ENCODE data around the gene HBEGF. TPM values are rescaled to one million over a fixed set of nuclear protein-coding genes. Genes with fewer than 3 reads are reported as not detected.

Gene HBEGF, protein sequence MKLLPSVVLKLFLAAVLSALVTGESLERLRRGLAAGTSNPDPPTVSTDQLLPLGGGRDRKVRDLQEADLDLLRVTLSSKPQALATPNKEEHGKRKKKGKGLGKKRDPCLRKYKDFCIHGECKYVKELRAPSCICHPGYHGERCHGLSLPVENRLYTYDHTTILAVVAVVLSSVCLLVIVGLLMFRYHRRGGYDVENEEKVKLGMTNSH
- total RNA-seq: under 1 TPM; 0.30 to 0.44 TPM
- polyA plus RNA-seq: under 1 TPM in 1 of 3 donors, not detected in 2; 0.06 TPM
- 0.09 to 5.8 (median 2.6) reads per million in 6 experiments for total RNA-seq

DNA sequence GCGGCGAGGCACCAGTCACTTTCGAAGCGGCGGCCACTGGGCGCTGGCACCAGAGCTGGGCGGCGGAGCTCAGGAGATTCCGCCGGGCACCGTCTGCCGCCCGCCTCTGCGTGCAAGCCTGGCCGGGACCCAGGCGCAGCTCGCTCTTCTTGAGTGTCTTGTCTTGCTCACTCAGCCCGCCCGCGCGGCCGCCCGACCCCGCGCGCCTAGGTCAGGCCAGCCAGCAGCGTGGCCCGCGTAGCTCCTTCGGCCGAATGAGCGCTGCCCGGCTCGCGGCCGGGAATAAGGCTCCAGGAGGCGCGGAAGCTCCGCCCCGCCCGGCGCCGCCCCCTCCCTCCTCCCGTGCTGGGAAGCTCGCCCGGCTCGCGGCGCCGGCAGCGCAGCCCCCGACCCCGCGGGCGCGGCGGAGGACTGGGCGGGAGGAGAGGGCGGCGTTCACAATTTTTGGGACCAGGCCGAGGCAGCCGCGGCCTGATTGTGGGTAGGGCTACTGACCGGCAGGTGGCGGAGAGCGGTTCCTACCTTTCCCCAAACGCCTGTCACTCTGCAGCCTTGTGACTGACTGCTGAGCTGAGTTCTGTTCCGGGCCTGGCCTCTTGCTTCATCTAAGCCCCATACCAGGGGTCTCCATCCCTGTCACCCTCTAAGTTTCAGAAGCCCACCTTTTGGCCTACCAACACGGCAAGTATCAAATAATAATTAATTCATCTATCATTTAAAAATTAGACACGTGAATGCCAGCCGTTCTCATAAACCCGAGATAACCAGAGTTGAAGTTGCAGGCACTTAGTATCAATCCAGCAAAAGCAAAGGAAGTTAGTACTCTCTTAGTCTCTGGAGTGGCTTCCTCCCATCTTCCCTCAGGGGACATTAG lies at the start of gene HBEGF:
TSS of gene HBEGF (minus strand) at position 256 of the 874 bp plus-strand sequence. CDS start 275 bp downstream, outside the sequence.
- Mint-ChIP-seq H3K4me3 (peak within 1 kb of the TSS; percentile 65 to 87 (median 84)), H3K9me3 (no peaks in the 10 kb centered on the region), H3K27me3 (peaks cover 3 to 37% (median 8%) of the 10 kb centered on the region in 5 donors), H3K27ac (peak within 1 kb of the TSS in 6 of 10 donors; percentile 7 to 75 (median 52)), H3K4me1 (peaks cover 17 to 54% (median 45%) of the 10 kb centered on the region in 4 donors), H3K36me3 (no peaks in the 10 kb centered on the region)
- DNase-seq (peak; percentile 13 to 66 (median 40)), ATAC-seq (peak; percentile 69 to 82)
- POLR2A ChIA-PET: interaction anchor here (1.2 to 1.8 kb wide), 2 partner anchors 44 to 132 kb away, joined by 3 to 8 read pairs; partner anchors contain the start of gene PFDN1

DNA sequence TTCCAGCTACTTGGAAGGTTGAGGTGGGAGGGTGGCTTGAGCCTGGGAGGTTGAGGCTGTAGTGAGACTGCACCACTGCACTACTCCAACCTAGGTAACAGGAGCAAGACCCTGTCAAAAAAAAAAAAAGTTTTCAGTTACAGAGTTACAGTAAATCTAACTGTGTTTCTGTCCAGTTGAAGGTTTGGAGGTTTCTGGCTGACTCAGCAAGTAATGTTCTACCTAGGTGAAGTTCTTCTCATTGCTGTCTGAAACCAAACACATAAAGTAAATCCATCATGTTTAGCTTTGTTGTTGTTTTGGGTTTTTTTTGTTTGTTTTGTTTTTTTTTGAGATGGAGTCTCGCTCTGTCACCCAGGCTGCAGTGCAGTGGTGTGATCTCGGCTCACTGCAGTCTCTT lies 47.3 kb upstream of the HBEGF start:
- no peaks in the 10 kb centered on the region for H3K4me1 Mint-ChIP-seq
- ATAC-seq: no peak
- H3K27ac Mint-ChIP-seq: no peak overlapping the region
- no peak overlapping the region for H3K4me3 Mint-ChIP-seq
- H3K36me3 Mint-ChIP-seq: peaks cover 0 to 4% (median 3%) of the 10 kb centered on the region in 3 donors
- DNase-seq: no peak
- no peaks in the 10 kb centered on the region for H3K27me3 Mint-ChIP-seq
- H3K9me3 Mint-ChIP-seq: no peaks in the 10 kb centered on the region
- POLR2A ChIA-PET: no interaction called here

DNA sequence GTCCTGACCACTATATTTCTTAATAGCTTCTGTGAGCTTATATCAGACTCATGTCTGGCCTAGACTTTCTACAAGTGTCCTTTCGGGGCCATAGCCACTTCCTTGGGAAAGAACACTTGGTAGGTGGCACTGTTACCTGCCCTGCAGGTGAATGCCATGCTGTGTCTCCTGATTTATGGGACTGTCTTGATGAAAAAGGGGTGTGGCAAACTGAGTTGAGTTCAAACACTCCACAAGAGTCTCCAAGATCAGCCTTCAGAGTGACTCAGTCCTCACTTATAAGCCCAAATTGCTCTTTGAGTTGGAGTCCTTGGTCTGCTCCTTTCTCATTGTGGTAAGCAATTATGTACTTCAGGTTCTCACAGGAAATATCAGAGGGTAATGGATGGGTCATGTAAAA lies 45.3 kb upstream of the HBEGF start:
- Mint-ChIP-seq H3K27me3 (no peaks in the 10 kb centered on the region), H3K4me3 (no peak overlapping the region), H3K4me1 (no peaks in the 10 kb centered on the region), H3K36me3 (peaks cover 0 to 4% (median 3%) of the 10 kb centered on the region in 3 donors), H3K27ac (no peak overlapping the region), H3K9me3 (no peaks in the 10 kb centered on the region)
- DNase-seq (no peak), ATAC-seq (no peak)
- POLR2A ChIA-PET: interaction anchor here (1.4 kb wide), 1 partner anchor 10 kb away, joined by 3 read pairs; the partner anchor contains the start of gene ANKHD1

DNA sequence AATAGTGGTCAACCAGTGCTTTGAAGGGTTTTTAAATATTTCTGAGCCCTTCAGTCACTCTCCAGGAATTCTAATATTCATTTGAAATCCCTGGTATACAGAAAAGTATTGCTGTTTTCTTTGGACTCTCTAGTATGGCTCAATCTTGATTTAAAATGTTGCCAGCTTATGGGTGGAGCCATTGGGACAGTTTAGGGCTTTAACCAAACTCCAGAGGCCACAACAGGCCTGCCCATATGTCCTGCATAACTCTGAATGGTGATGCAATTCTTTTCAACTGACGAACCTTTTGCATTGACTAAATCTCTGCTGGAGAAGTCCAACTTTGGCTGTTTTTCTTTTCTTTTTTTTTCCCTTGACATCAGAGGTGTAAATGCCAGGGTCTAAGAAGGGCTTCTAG lies 44.9 kb upstream of the HBEGF start:
- POLR2A ChIA-PET: interaction anchor here (1.4 kb wide), 1 partner anchor 10 kb away, joined by 3 read pairs; the partner anchor contains the start of gene ANKHD1
- H3K9me3 Mint-ChIP-seq: no peaks in the 10 kb centered on the region
- DNase-seq (no peak), ATAC-seq (no peak)
- H3K27ac Mint-ChIP-seq: no peak overlapping the region
- no peaks in the 10 kb centered on the region for H3K27me3 Mint-ChIP-seq
- H3K4me1 Mint-ChIP-seq: no peaks in the 10 kb centered on the region
- peaks cover 0 to 4% (median 3%) of the 10 kb centered on the region in 3 donors for H3K36me3 Mint-ChIP-seq
- no peak overlapping the region for H3K4me3 Mint-ChIP-seq

DNA sequence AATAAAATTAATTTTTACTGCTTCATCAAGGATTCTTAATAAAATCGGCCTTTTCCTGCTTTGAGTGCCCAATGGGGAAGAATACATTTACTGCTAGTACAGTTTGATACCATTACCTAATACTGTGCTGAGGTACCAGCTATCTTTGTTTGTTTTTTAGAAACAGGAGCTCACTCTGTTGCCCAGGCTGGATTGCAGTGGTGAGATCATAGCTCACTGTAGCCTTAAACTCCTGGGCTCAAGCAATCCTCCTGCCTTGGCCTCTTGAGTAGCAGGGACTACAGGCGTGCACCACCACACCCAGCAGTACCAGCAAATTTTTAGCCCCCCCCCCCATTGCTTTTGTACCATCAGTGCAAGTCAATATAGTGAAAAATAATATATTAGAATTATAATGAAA lies 41.6 kb upstream of the HBEGF start:
- Mint-ChIP-seq H3K9me3 (no peaks in the 10 kb centered on the region), H3K36me3 (peaks cover 0 to 14% (median 3%) of the 10 kb centered on the region in 3 donors), H3K27ac (no peak overlapping the region), H3K4me3 (no peak overlapping the region), H3K4me1 (peaks cover 3 to 6% (median 4%) of the 10 kb centered on the region in 4 donors), H3K27me3 (peaks cover 0 to 3% (median 0%) of the 10 kb centered on the region in 5 donors)
- no peak for DNase-seq
- ATAC-seq: no peak
- POLR2A ChIA-PET: interaction anchor here (0.7 kb wide), 1 partner anchor 14 kb away, joined by 3 read pairs; the partner anchor contains the start of gene ANKHD1

DNA sequence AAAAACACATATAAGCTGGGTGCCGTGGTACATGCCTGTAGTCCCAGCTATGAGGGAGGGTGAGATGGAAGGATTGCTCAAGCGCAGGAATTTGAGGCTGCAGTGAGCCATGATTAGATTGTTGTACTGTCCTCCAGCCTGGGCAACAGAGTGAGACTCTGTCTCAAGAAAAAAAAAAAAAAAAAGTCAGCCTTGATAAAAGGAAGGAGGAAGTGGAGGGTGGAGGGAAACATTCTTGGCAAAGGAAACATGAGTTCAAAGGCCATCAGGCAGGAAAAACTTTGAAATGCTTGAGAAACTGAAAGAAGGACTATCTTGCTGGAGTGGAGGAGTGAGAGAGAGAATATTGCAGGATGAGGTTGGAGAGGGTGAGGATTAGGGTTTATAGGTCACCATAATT lies 36.9 kb upstream of the HBEGF start:
- ATAC-seq (no peak), DNase-seq (no peak)
- peaks cover 0 to 3% (median 0%) of the 10 kb centered on the region in 5 donors for H3K27me3 Mint-ChIP-seq
- H3K4me3 Mint-ChIP-seq: no peak overlapping the region
- H3K4me1 Mint-ChIP-seq: peaks cover 3 to 6% (median 4%) of the 10 kb centered on the region in 4 donors
- POLR2A ChIA-PET: no interaction called here
- H3K27ac Mint-ChIP-seq: peak overlapping the region in 2 of 10 donors; percentile 0 to 1
- H3K9me3 Mint-ChIP-seq: no peaks in the 10 kb centered on the region
- H3K36me3 Mint-ChIP-seq: peaks cover 0 to 9% (median 0%) of the 10 kb centered on the region in 3 donors

DNA sequence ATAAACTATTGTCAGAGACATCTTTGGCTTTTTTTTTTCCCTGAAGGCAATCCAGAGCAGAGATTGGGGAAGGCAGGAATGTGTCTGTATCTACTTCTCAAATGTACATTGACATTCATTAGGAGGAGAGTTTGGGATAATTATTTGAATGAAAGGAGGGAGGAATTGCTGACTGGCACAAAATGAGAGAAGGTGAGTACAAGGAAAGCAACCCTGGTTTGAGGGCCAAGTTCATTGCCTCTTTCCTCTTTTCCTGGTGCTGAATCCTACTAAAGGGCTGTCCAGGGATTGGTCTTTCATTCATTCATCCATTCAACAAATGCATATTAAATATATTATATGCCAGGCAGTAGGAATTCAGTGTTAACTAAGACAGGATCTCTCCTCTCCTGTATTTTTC lies 36.5 kb upstream of the HBEGF start:
- Mint-ChIP-seq H3K27ac (no peak overlapping the region), H3K4me3 (no peak overlapping the region), H3K27me3 (peaks cover 0 to 3% (median 0%) of the 10 kb centered on the region in 5 donors), H3K36me3 (peaks cover 0 to 9% (median 0%) of the 10 kb centered on the region in 3 donors), H3K9me3 (no peaks in the 10 kb centered on the region), H3K4me1 (peaks cover 3 to 6% (median 4%) of the 10 kb centered on the region in 4 donors)
- ATAC-seq: no peak
- no peak for DNase-seq
- POLR2A ChIA-PET: no interaction called here

DNA sequence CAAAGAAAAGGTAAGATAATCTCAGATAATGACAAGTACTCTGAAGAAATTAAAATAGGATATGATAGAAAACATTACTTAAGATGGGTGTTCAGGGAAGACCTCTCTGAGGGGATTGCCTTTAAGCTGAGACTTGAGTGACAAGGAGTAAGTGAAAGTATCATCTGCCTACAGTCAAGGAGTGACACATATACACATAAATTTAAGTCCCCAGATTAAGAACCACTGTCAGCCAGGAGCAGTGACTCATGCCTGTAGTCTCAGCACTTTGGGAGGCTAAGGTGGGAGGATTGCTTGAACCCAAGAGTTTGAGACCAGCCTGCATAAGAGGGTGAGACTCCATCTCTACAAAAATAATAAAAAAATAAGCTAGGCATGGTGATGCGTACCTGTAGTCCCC lies 35.6 kb upstream of the HBEGF start:
- H3K9me3 Mint-ChIP-seq: no peaks in the 10 kb centered on the region
- H3K27me3 Mint-ChIP-seq: peaks cover 0 to 3% (median 0%) of the 10 kb centered on the region in 5 donors
- no peak overlapping the region for H3K4me3 Mint-ChIP-seq
- H3K4me1 Mint-ChIP-seq: peaks cover 3 to 6% (median 4%) of the 10 kb centered on the region in 4 donors
- POLR2A ChIA-PET: no interaction called here
- DNase-seq (no peak), ATAC-seq (no peak)
- peaks cover 0 to 9% (median 0%) of the 10 kb centered on the region in 3 donors for H3K36me3 Mint-ChIP-seq
- no peak overlapping the region for H3K27ac Mint-ChIP-seq

DNA sequence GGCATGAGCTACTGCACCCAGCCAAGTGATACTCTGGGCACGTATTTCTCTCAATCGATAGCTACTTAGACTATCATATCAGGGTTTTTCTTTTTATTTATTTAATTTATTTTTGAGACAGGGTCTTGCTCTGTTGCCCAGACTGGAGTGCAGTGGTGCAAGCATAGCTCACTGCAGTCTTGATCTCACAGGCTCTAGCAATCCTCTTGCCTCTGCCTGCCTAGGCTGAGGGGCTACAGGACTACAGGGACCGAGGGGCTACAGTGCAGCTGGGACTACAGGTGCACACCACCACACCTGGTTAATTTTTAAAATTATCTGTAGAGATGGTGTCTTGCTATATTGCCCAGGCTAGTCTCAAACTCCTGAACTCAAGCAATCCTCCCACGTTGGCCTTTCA lies 34.9 kb upstream of the HBEGF start:
- ATAC-seq (no peak), DNase-seq (no peak)
- POLR2A ChIA-PET: no interaction called here
- Mint-ChIP-seq H3K27me3 (peaks cover 0 to 3% (median 0%) of the 10 kb centered on the region in 5 donors), H3K4me1 (peaks cover 3 to 6% (median 4%) of the 10 kb centered on the region in 4 donors), H3K27ac (no peak overlapping the region), H3K9me3 (no peaks in the 10 kb centered on the region), H3K36me3 (peaks cover 0 to 9% (median 0%) of the 10 kb centered on the region in 3 donors), H3K4me3 (no peak overlapping the region)

DNA sequence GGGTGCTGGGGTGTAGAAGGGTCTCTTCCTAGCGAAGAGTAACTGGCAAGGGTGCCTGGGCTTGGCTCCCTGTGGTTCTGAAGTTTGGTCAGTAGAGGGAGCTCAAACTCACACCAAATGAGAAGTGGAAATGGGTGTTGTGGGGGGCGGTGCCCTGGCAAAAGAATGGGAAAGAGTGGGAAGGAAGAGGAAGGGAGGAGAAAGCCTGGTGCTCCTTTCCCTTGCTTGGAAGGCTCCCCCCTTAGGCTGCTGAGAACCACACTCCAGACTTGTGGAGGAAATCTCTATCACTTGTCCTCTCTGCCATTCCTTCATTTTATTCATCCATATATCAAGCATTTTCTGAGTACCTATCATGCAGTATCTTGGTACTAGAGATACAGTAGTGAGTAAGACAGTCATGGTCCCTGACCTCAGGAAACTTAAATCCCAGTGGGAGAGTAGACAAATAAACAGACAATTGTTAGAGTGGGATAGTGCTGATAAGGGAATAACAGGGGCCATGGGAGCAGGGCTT lies 26.6 kb upstream of the HBEGF start:
- peak in 8 of 10 donors; percentile 10 to 72 (median 36) for DNase-seq
- POLR2A ChIA-PET: interaction anchor here (1.1 to 1.3 kb wide), 2 partner anchors 262 to 275 kb away, joined by 3 read pairs; partner anchors contain the start of genes IK and NDUFA2
- ATAC-seq: peak; percentile 52 to 55
- H3K9me3 Mint-ChIP-seq: no peaks in the 10 kb centered on the region
- H3K4me3 Mint-ChIP-seq: no peak overlapping the region
- H3K27ac Mint-ChIP-seq: peak overlapping the region in 1 of 10 donors; percentile 48
- H3K4me1 Mint-ChIP-seq: peaks cover 2 to 8% (median 3%) of the 10 kb centered on the region in 4 donors
- no peaks in the 10 kb centered on the region for H3K27me3 Mint-ChIP-seq
- H3K36me3 Mint-ChIP-seq: no peaks in the 10 kb centered on the region

DNA sequence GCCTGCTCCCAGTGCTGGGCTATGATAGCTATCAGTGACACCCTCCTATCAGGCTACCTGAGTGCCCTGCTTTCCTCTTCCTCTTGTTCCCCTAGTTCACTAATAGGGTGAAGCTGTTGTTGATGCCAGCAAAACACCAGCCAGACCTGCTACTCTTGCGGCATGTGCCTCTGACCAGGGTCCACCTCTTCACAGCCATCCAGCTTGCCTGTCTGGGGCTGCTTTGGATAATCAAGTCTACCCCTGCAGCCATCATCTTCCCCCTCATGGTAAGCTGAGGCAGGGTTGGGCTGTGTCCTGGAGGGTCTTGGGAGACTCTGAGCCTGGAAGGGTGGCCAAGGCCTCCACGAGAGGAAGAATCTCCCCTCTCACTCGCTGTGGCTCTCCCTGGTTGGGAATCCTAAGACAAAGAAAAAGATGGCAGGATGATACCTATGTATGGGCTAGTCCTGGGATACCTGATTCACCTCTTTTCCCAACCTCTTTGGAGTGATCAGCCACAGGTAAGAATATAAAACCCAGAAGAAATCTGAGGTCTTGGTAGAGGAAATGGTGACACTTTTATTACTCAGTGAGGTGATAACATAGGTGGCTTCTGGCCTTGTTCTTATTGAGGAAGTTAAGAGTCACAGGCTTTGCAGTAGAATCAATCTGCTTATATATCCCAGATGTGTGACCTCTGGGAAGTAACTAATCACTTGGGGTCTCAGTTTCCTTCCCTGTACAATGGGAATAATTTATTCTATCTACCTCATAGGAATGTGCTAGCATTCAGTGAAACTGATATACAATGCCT lies 25.2 kb upstream of the HBEGF start:
- H3K4me1 Mint-ChIP-seq: peaks cover 2 to 8% (median 3%) of the 10 kb centered on the region in 4 donors
- ATAC-seq: no peak
- no peak for DNase-seq
- H3K4me3 Mint-ChIP-seq: no peak overlapping the region
- POLR2A ChIA-PET: interaction anchor here (1.3 kb wide), 1 partner anchor 263 kb away, joined by 3 read pairs; no protein-coding TSS in a partner anchor
- no peaks in the 10 kb centered on the region for H3K36me3 Mint-ChIP-seq
- no peak overlapping the region for H3K27ac Mint-ChIP-seq
- no peaks in the 10 kb centered on the region for H3K27me3 Mint-ChIP-seq
- no peaks in the 10 kb centered on the region for H3K9me3 Mint-ChIP-seq

Data from naive thymus-derived CD8-positive, alpha-beta T cell (primary cell).